ENCODE data around the gene DENND1A. TPM values are rescaled to one million over a fixed set of nuclear protein-coding genes. Genes with fewer than 3 reads are reported as not detected.

The DENND1A gene
- total RNA-seq, 4 donors from 2014 or later = 15.8 to 33.5 (median 23.9) TPM

GRCh38 chr9:123540457-123540856 is 389.5 kb downstream of the DENND1A start:
- H3K4me1 ChIP-seq = no peaks in the 10 kb centered on the region
- WGBS = 75% methylated on average over 3 of the region's 3 CpGs
- no peaks in the 10 kb centered on the region for H3K9me3 ChIP-seq
- H3K4me3 ChIP-seq = no peak overlapping the region
- H3K27ac ChIP-seq = no peak overlapping the region
- TF ChIP-seq EP300 (IDR thresholded peaks at IDR 0.05) (no peak), POLR2A (IDR thresholded peaks at IDR 0.05) (no peak), CTCF (IDR thresholded peaks at IDR 0.05) (no peak), POLR2AphosphoS5 (IDR thresholded peaks at IDR 0.05) (no peak)
- H3K36me3 ChIP-seq = no peaks in the 10 kb centered on the region
- no peak for DNase-seq (ENCODE audit: low spot score in 2 of 2)
- no peaks in the 10 kb centered on the region for H3K27me3 ChIP-seq

- 78% methylated on average over 3 of the region's 3 CpGs for WGBS
- DNase-seq (ENCODE audit: low spot score in 2 of 2) = no peak
- Histone ChIP-seq H3K9me3 (no peaks in the 10 kb centered on the region), H3K36me3 (no peaks in the 10 kb centered on the region), H3K27me3 (no peaks in the 10 kb centered on the region), H3K4me3 (no peak overlapping the region), H3K27ac (no peak overlapping the region), H3K4me1 (no peaks in the 10 kb centered on the region)
- no peak for TF ChIP-seq CTCF (IDR thresholded peaks at IDR 0.05)
- no peak for TF ChIP-seq EP300 (IDR thresholded peaks at IDR 0.05)
- TF ChIP-seq POLR2AphosphoS5 (IDR thresholded peaks at IDR 0.05) = no peak
- TF ChIP-seq POLR2A (IDR thresholded peaks at IDR 0.05) = no peak
These were observed 392.1 kb downstream of the DENND1A start for GRCh38 chr9:123537809-123538208.

- no peak overlapping the region for H3K27ac ChIP-seq
- H3K4me1 ChIP-seq = no peaks in the 10 kb centered on the region
- no peak for TF ChIP-seq CTCF (IDR thresholded peaks at IDR 0.05)
- TF ChIP-seq POLR2A (IDR thresholded peaks at IDR 0.05) = no peak
- TF ChIP-seq POLR2AphosphoS5 (IDR thresholded peaks at IDR 0.05) = no peak
- no peak for TF ChIP-seq EP300 (IDR thresholded peaks at IDR 0.05)
- no peaks in the 10 kb centered on the region for H3K9me3 ChIP-seq
- DNase-seq (ENCODE audit: low spot score in 2 of 2) = no peak
- H3K36me3 ChIP-seq = no peaks in the 10 kb centered on the region
- no peak overlapping the region for H3K4me3 ChIP-seq
- WGBS = 92% methylated on average over 6 of the region's 6 CpGs
- H3K27me3 ChIP-seq = no peaks in the 10 kb centered on the region
These were observed 393.5 kb downstream of the DENND1A start for GRCh38 chr9:123536455-123536868.

GRCh38 chr9:123534336-123534735 is 395.6 kb downstream of the DENND1A start:
- Histone ChIP-seq H3K36me3 (no peaks in the 10 kb centered on the region), H3K27me3 (no peaks in the 10 kb centered on the region), H3K9me3 (no peaks in the 10 kb centered on the region), H3K4me1 (no peaks in the 10 kb centered on the region), H3K4me3 (no peak overlapping the region), H3K27ac (no peak overlapping the region)
- no peak for DNase-seq (ENCODE audit: low spot score in 2 of 2)
- WGBS = 96% methylated on average over 2 of the region's 2 CpGs
- no peak for TF ChIP-seq POLR2AphosphoS5 (IDR thresholded peaks at IDR 0.05)
- TF ChIP-seq EP300 (IDR thresholded peaks at IDR 0.05) = no peak
- no peak for TF ChIP-seq POLR2A (IDR thresholded peaks at IDR 0.05)
- TF ChIP-seq CTCF (IDR thresholded peaks at IDR 0.05) = no peak

GRCh38 chr9:123530244-123530643 is 399.7 kb downstream of the DENND1A start:
- WGBS = 73% methylated on average over 4 of the region's 4 CpGs
- no peak for TF ChIP-seq EP300 (IDR thresholded peaks at IDR 0.05)
- no peak for TF ChIP-seq CTCF (IDR thresholded peaks at IDR 0.05)
- TF ChIP-seq POLR2A (IDR thresholded peaks at IDR 0.05) = no peak
- Histone ChIP-seq H3K27me3 (no peaks in the 10 kb centered on the region), H3K4me1 (no peaks in the 10 kb centered on the region), H3K36me3 (no peaks in the 10 kb centered on the region), H3K27ac (no peak overlapping the region), H3K9me3 (no peaks in the 10 kb centered on the region), H3K4me3 (no peak overlapping the region)
- no peak for DNase-seq (ENCODE audit: low spot score in 2 of 2)
